NCI-H524 (cell line): ENCODE results near the gene GDAP1L1.

ENCODE experiments used
- DNase-seq, 2 experiments: peaks; one replicate each; lab custom pipeline; 2025; lab: John Stamatoyannopoulos, UW

The GDAP1L1 gene

DNA sequence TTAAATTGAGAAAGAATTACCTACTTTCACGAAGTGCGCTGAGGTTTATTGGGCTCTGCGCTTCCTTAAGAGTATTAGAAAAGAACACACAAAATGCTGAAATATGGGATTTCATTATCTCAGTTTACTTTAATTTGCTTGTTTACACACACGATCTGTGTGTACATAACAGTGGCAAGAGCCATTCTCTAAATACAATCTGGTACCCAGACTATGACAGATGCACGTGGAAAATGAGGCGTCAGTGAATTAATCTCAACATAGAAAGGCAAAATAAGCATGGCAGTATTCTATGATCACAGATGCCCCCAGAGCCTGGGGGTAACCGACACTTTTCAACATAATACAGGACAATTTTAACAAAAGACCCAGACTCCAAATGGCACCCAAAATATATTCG, 55.6 kb downstream of the GDAP1L1 start:
- no peak for DNase-seq

DNA sequence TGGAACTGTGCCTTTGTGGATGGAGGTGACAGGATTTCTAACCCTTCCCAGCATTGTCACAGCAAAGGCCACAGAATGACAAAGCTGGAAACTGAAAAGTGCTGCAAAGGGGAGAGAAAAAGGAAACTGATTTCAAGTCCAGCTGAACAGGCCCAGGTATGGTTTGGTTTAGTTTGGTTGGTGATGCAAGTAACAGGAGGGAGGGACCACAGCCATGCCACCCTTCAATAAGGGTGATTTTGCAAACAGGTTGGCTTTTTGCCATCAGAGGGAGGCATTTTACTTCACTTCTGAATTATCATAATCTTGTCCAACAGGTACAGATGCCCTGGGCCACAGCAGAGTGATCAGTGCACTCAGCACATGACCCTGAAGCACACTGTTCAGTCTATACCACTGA, 57.3 kb downstream of the GDAP1L1 start:
- no peak for DNase-seq

GRCh38 chr20:44306927-44307326, 59.8 kb downstream of the GDAP1L1 start:
- DNase-seq, result no peak

GRCh38 chr20:44309763-44310663, 62.9 kb downstream of the GDAP1L1 start:
- no peak for DNase-seq

DNA sequence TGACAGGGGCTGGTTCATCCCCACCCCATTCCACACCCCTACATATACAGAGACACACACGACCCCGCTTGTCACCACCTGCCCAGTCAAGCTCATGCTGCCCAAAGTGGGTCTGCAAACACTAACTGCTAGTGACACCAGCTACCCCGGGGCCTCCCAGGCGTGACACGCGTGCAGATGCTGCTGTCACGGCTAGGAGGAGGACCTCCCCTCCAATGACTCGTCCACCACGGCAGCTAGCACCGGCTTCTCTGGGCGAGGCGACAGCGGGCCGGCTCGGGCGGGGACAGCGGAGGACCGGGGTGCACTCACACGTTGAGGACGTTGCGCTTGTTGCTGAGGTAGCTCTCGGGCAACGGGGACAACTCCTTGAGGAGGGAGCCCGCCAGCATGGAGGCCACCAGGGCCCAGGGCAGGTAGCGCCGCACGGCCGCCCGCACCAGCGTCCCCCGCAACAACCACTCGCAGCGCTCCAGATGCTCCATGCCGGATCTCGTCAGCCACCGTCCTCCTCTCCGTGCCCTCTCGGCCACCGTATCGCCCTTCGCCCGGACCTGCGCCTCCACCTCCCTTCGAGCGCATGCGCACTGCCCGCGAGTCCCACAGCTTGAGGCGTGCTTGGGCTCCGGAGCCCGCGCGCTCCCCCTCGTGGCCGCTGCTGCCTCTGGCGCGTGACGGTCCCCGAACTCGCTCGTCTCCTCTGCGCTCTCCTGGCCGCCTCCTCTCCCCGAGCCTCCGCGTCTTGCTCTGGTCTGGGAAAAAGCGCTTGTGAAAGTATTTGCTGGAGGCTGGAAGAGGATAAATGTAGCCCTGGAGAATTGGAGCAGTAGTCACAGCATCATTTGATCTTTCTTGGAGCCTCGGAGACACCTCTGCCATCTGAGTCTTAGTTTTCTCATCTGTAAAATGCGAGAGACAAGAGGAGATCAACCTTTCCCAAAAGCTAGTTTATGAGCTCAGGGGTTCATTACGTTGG, 63.8 kb downstream of the GDAP1L1 start, which contains the start of gene FITM2:
Gene FITM2 (minus strand): TSS at position 539 of the 976 bp plus-strand sequence. CDS start 54 bp downstream, at position 485.
- peak; percentile 94 to 95 for DNase-seq

DNA sequence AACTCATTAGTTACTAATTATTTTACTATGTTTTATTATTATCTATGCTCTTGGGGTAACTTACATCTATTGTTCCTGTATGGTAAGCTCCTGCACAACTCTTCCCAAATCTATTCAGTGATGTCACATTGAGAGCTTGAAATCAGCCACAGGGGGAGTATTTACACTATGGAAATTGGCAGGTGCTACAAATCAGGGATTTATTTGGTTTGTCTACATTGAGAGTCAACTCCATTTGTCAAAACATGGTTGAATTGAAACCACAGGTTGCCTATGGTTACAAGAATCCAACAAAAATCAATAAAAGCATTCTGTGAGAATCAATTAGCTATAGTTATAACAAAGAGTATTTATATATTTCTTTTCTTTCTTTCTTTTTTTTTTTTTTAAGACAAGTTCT, 67.8 kb downstream of the GDAP1L1 start:
- no peak for DNase-seq

GRCh38 chr20:44319839-44320422, 72.8 kb downstream of the GDAP1L1 start:
- no peak for DNase-seq

DNA sequence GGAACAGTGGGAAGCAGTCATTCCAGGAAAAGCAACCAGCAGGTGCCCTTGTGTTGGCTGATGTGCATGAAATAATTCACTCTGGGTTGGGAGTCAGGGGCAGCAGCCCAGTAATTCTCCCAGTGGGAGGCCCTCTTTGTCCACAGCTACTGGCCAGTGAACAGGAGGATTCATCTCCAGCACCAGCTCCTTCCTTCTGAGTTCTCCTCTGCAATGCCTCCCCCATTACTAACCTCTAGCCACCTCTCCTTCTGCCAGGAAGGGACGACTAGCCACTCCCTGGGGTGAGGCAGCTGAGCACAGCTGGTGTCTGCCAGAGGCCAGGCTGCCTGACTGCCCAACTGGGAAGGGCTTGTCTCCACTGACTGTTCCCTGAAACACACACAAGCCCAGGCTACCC, 77.2 kb downstream of the GDAP1L1 start:
- no peak for DNase-seq

GRCh38 chr20:44326391-44327159, 79.5 kb downstream of the GDAP1L1 start:
- no peak for DNase-seq

- DNase-seq, result peak in 1 of 2 experiments; percentile 21
Measured at GRCh38 chr20:44327748-44328147, 80.6 kb downstream of the GDAP1L1 start.

GRCh38 chr20:44328428-44328827, 81.3 kb downstream of the GDAP1L1 start:
- no peak for DNase-seq
